ENCODE measurements around the gene ENTREP3. TPM values are rescaled to one million over a fixed set of nuclear protein-coding genes. Genes with fewer than 3 reads are reported as not detected.

ENTREP3 gene
- 25.2 to 39.2 TPM (median 37.1 TPM) in 5 replicates for total RNA-seq (2022; extraction: Qiagen RNA extraction)

GRCh38 chr1:155255243-155256007 lies at the start of gene ENTREP3:
Gene ENTREP3, minus strand, starts transcription at chr1:155255483. Its CDS starts 606 bp downstream, at chr1:155254877.

GRCh38 chr1:155301342-155301841 lies 46.1 kb upstream of the ENTREP3 start, which contains the start of gene PKLR:
Gene PKLR, minus strand, starts transcription at chr1:155301438. Its CDS starts 43 bp downstream, at chr1:155301395.

GRCh38 chr1:155277070-155277901 lies 22.0 kb upstream of the ENTREP3 start, which contains the start of gene HCN3:
Gene HCN3, plus strand, starts transcription at chr1:155277463. Its CDS starts 128 bp downstream, at chr1:155277591.

GRCh38 chr1:155273343-155274245 lies 18.3 kb upstream of the ENTREP3 start, which contains the start of gene CLK2:
Gene CLK2, minus strand, starts transcription at chr1:155273504. Its CDS starts 2,527 bp downstream, at chr1:155270977.

GRCh38 chr1:155261852-155262673 lies 6.8 kb upstream of the ENTREP3 start, which contains the start of gene SCAMP3:
Gene SCAMP3, minus strand, starts transcription at chr1:155262360. Its CDS starts 209 bp downstream, at chr1:155262151.

GRCh38 chr1:155208541-155209311 lies 46.6 kb downstream of the ENTREP3 start, which contains the start of gene MTX1:
Gene MTX1, plus strand, starts transcription at chr1:155208695. Its CDS starts 110 bp downstream, at chr1:155208805.

GRCh38 chr1:155207806-155208540 lies 47.3 kb downstream of the ENTREP3 start, which contains the start of gene THBS3:
Gene THBS3, minus strand, starts transcription at chr1:155207897. Its CDS starts 21 bp downstream, at chr1:155207876.

Other genes starting within 250 kb of the ENTREP3 start
- gene DCST2, start 221.7 kb downstream of the ENTREP3 start, total RNA-seq (2022; extraction: Qiagen RNA extraction), result 0.35 to 0.57 TPM (median 0.46 TPM) in 5 replicates
- 0.07 to 0.08 TPM in 2 of 5 replicates, not detected in the others for gene DCST1, start 221.7 kb downstream of the ENTREP3 start, total RNA-seq (2022; extraction: Qiagen RNA extraction)
- gene ADAM15, start 204.2 kb downstream of the ENTREP3 start, total RNA-seq (2022; extraction: Qiagen RNA extraction), result 52.7 to 90.3 TPM (median 81.7 TPM) in 5 replicates
- gene EFNA4, start 191.7 kb downstream of the ENTREP3 start, total RNA-seq (2022; extraction: Qiagen RNA extraction), result 7.4 to 9.9 TPM (median 8.7 TPM) in 5 replicates
- gene EFNA3, start 176.6 kb downstream of the ENTREP3 start, total RNA-seq (2022; extraction: Qiagen RNA extraction), result 3.4 to 5.1 TPM (median 4.7 TPM) in 5 replicates
- gene EFNA1, start 127.6 kb downstream of the ENTREP3 start, total RNA-seq (2022; extraction: Qiagen RNA extraction), result 32.8 to 53.9 TPM (median 38.3 TPM) in 5 replicates
- gene SLC50A1, start 119.6 kb downstream of the ENTREP3 start, total RNA-seq (2022; extraction: Qiagen RNA extraction), result 29.3 to 36.5 TPM (median 34.8 TPM) in 5 replicates
- 73.6 to 114 TPM (median 112 TPM) in 5 replicates for gene DPM3, start 115.0 kb downstream of the ENTREP3 start, total RNA-seq (2022; extraction: Qiagen RNA extraction)
- gene KRTCAP2, start 82.2 kb downstream of the ENTREP3 start, total RNA-seq (2022; extraction: Qiagen RNA extraction), result 220 to 279 TPM (median 243 TPM) in 5 replicates
- gene TRIM46, start 81.6 kb downstream of the ENTREP3 start, total RNA-seq (2022; extraction: Qiagen RNA extraction), result 1.4 to 2.5 TPM (median 2.1 TPM) in 5 replicates
- gene THBS3, start 47.6 kb downstream of the ENTREP3 start, total RNA-seq (2022; extraction: Qiagen RNA extraction), result 6.6 to 10.6 TPM (median 9.6 TPM) in 5 replicates
- 64.0 to 78.2 TPM (median 76.5 TPM) in 5 replicates for gene MTX1, start 46.8 kb downstream of the ENTREP3 start, total RNA-seq (2022; extraction: Qiagen RNA extraction)
- gene SCAMP3, start 6.9 kb upstream of the ENTREP3 start, total RNA-seq (2022; extraction: Qiagen RNA extraction), result 99.6 to 133 TPM (median 128 TPM) in 5 replicates
- gene CLK2, start 18.0 kb upstream of the ENTREP3 start, total RNA-seq (2022; extraction: Qiagen RNA extraction), result 22.4 to 32.0 TPM (median 30.1 TPM) in 5 replicates
- gene HCN3, start 22.0 kb upstream of the ENTREP3 start, total RNA-seq (2022; extraction: Qiagen RNA extraction), result 3.9 to 6.1 TPM (median 5.1 TPM) in 5 replicates
- 0.05 TPM in 1 of 5 replicates, not detected in the others for gene PKLR, start 46.0 kb upstream of the ENTREP3 start, total RNA-seq (2022; extraction: Qiagen RNA extraction)
- gene FDPS, start 53.4 kb upstream of the ENTREP3 start, total RNA-seq (2022; extraction: Qiagen RNA extraction), result 158 to 179 TPM (median 165 TPM) in 5 replicates
- 39.2 to 60.5 TPM (median 58.5 TPM) in 5 replicates for gene RUSC1, start 65.4 kb upstream of the ENTREP3 start, total RNA-seq (2022; extraction: Qiagen RNA extraction)